GM21423 (cell line): ENCODE results near the gene AIFM3.
"Not testable (repeated sequence)": the region's sequence is repeated elsewhere in the genome, so short reads cannot be mapped to it uniquely, and the experiment has no call there.

Experiments
- ATAC-seq: cut with Tn5 transposase; IDR thresholded peaks from one replicate; pipeline ENCODE4 v1.9.1; 2021; ENCODE audit warnings: mild to moderate bottlenecking, moderate library complexity; ENCODE audit not compliant: unreplicated experiment

The AIFM3 gene

GRCh38 chr22:20940904-20941385 lies 26.1 kb upstream of the AIFM3 start:
- ATAC-seq: no peak

- not testable (repeated sequence) for ATAC-seq
These were observed 24.7 kb upstream of the AIFM3 start for GRCh38 chr22:20942203-20942902.

GRCh38 chr22:20943104-20943933 lies 23.7 kb upstream of the AIFM3 start:
- ATAC-seq: no peak

- ATAC-seq: no peak
These were observed 23.0 kb upstream of the AIFM3 start for GRCh38 chr22:20944042-20944441.

GRCh38 chr22:20945578-20945934 lies 21.5 kb upstream of the AIFM3 start:
- no peak for ATAC-seq

- ATAC-seq: no peak
These were observed 20.7 kb upstream of the AIFM3 start for GRCh38 chr22:20946080-20946986.

- ATAC-seq: no peak
These were observed 20.1 kb upstream of the AIFM3 start for GRCh38 chr22:20946991-20947390.

- no peak for ATAC-seq
These were observed 18.6 kb upstream of the AIFM3 start for GRCh38 chr22:20948450-20948849.

GRCh38 chr22:20948989-20949388 lies 18.1 kb upstream of the AIFM3 start:
- ATAC-seq: no peak

GRCh38 chr22:20949698-20950183 lies 17.3 kb upstream of the AIFM3 start:
- no peak for ATAC-seq

GRCh38 chr22:20951151-20951931 lies 15.7 kb upstream of the AIFM3 start:
- ATAC-seq: no peak

GRCh38 chr22:20951932-20952380 lies 15.1 kb upstream of the AIFM3 start:
- no peak for ATAC-seq

- ATAC-seq: no peak
These were observed 14.3 kb upstream of the AIFM3 start for GRCh38 chr22:20952544-20953341.

- no peak for ATAC-seq
These were observed 13.8 kb upstream of the AIFM3 start for GRCh38 chr22:20953342-20953608.

- no peak for ATAC-seq
These were observed 13.2 kb upstream of the AIFM3 start for GRCh38 chr22:20953668-20954500.

GRCh38 chr22:20955548-20955947 lies 11.5 kb upstream of the AIFM3 start:
- no peak for ATAC-seq

- ATAC-seq: no peak
These were observed 10.6 kb upstream of the AIFM3 start for GRCh38 chr22:20956258-20957101.
